Fibroblast of villous mesenchyme (primary cell): Measurements from ENCODE around the gene TSPEAR. TPM values are rescaled to one million over a fixed set of nuclear protein-coding genes. Genes with fewer than 3 reads are reported as not detected.

Source experiments
- DNase-seq: peaks from one replicate; pipeline ENCODE4 v3.0.0-alpha.2; 2010; ENCODE audit warnings: low read depth
- H3K4me3 ChIP-seq: 2 replicates; pipeline ENCODE4 v1.5.1; 2011; ENCODE audit warnings: low read depth, mild to moderate bottlenecking, low read length
- CTCF ChIP-seq: IDR thresholded peaks from 2 replicates; pipeline ENCODE4 v1.5.1; 2012; ENCODE audit warnings: low read depth, mild to moderate bottlenecking, low read length; ENCODE audit not compliant: insufficient read depth
- total RNA-seq: library from RNA; depleted of rRNA; stranded (reverse); fragments of >200 nt; gene quantifications from 2 replicates; pipeline ENCODE4 v1.2.3, GENCODE V29; 2012

TSPEAR gene
- total RNA-seq, 1 donor: not detected

- TF ChIP-seq CTCF: no peak
- no peak within 1 kb of the TSS for H3K4me3 ChIP-seq
- peak; percentile 39 for DNase-seq
These were observed 53.5 kb downstream of the TSPEAR start, which contains the start of gene KRTAP12-3 for GRCh38 chr21:44657635-44658540. TSS of gene KRTAP12-3 (plus strand) at chr21:44657932. CDS start at chr21:44657980, 48 bp downstream.

DNA sequence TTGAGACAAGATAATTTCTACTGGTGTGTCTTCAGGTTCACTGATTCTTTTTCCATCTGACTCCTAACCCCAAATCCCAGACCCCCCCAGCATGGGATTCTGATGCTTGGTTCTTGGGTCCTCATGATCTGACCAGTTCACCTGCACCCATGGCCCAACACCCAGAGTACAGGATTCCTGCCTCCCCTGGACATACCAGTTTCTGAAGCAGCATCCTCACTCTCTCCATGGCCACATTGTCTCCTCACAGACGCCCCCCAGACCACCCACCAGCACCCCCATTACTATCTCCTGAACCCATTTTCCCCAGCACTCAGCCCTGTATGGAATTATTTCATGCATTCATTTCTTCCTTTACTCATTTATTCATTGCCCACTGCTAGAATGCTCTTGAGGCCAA lies 54.5 kb downstream of the TSPEAR start:
- no peak overlapping the region for H3K4me3 ChIP-seq
- DNase-seq: no peak
- TF ChIP-seq CTCF: no peak

DNA sequence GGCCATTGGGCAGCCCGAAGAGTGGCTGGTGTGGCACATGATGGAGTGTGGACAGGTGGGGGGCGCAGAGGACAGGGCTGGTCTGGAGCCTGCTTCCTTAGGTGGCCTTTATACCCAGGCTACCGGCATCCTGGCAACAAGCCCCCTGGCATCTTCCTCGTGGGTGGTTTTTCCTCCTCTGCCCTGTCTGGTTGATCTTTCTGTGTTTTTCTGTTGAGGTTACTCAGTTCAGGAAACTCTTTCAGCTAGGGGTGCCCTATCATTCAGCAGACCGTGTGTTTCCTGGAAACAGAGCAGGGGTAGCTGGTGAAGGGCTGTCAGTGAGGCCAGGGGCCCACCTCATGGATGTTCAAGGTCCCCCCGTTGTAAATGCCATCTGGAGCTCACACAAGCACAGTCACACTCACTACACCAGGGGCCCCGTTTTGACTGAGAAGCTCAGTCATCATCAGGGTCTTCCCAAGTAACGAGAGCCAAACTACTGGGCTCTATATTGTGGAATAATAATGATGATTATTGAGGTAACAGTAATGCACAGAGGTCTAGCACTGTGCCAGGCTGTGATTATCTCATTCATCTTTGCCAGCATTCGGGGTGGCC lies 56.7 kb downstream of the TSPEAR start, which contains the start of gene KRTAP12-4:
Gene KRTAP12-4 (minus strand): TSS at position 84 of the 600 bp plus-strand sequence. CDS start 45 bp downstream, at position 39.
- TF ChIP-seq CTCF: no peak
- no peak for DNase-seq
- no peak within 1 kb of the TSS for H3K4me3 ChIP-seq

- no peak for TF ChIP-seq CTCF
- DNase-seq: no peak
- no peak overlapping the region for H3K4me3 ChIP-seq
These were observed 57.5 kb downstream of the TSPEAR start for GRCh38 chr21:44653656-44654575.

DNA sequence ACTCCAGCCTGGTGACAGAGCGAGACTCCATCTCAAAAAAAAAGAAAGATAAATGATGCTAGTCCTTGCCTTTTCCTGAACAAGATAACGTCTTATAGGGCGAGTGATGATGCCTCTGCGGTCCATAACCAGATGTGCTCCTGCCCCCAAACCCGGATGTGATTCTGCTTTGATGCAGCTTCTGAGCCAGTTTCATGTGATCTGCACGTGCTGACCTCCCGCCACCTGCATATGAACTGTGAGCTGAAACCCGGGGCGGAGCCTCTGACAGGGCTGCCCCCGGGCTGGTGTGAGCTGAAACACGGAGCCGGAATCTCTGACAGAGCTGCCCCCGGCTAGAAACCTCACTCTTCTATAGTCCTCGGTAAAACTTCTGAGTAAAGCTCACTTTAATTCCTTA lies 58.2 kb downstream of the TSPEAR start:
- no peak for DNase-seq
- no peak overlapping the region for H3K4me3 ChIP-seq
- TF ChIP-seq CTCF: no peak

GRCh38 chr21:44650973-44651675 lies 60.2 kb downstream of the TSPEAR start:
- DNase-seq: no peak
- no peak overlapping the region for H3K4me3 ChIP-seq
- TF ChIP-seq CTCF: no peak
